ENCODE data around the gene ITGAE. TPM values are rescaled to one million over a fixed set of nuclear protein-coding genes. Genes with fewer than 3 reads are reported as not detected.
"Not testable (repeated sequence)": the region's sequence is repeated elsewhere in the genome, so short reads cannot be mapped to it uniquely, and the experiment has no call there.

ITGAE gene
- polyA plus RNA-seq, 2 of the 4 experiments (the other 2 are of a cell fraction): 154 to 156 TPM

DNA sequence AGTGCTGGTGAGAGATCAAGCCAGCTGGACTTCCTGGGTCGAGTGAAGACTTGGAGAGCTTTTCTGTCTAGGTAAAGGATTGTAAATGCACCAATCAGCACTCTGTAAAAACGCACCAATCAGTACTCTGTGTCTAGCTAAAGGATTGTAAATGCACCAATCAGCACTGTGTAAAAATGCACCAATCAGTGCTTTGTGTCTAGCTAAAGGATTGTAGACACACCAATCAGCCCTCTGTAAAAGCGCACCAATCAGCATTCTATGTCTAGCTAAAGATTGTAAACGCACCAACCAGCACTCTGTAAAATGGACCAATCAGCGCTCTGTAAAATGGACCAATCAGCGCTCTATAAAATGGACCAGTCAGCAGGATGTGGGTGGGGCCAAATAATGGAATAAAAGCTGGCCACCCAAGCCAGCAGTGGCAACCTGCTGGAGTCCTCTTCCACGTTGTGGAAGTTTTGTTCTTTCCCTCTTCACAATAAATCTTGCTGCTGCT lies 98.9 kb downstream of the ITGAE start:
- 69% methylated on average over 7 of the region's 7 CpGs for WGBS (ENCODE audit: missing lambda C conversion rate)
- H3K27ac ChIP-seq, H3K4me2 ChIP-seq, POLR2A ChIA-PET, H3K4me1 ChIP-seq, H3K4me3 ChIP-seq, FAIRE-seq, ATAC-seq: not testable (repeated sequence)
- CTCF ChIA-PET: interaction anchor here (1.3 to 4.2 kb wide), 5 partner anchors 11 to 25 kb away, joined by 4 to 15 read pairs (median 5); no protein-coding TSS in a partner anchor
- TF ChIP-seq MAFK (IDR thresholded peaks at IDR 0.05; ENCODE audit: partially characterized antibody): peak; percentile 78
- peak in 1 of 2 experiments; percentile 21 for DNase-seq (ENCODE audit: low read depth in 1 of 2, low spot score in 1 of 2)
- peaks cover 12% of the 10 kb centered on the region for H3K9me3 ChIP-seq

DNA sequence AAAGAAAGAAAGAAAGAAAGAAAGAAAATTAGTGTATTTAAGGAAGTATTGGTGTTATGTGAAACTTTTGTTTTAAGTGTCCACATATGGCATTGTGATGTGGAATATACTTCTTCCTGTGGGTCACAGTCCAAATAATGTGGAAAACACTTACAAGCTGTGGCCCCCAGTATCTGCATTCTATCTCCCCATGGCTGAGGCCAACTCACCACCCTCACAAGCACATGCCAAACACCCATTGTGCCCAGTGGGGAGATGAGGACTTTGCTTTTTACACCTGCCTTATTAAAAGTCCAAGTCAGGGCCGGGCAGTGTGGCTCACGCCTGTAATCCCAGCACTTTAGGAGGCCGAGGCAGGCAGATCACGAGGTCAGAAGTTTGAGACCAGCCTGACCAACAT lies 101.0 kb downstream of the ITGAE start:
- Histone ChIP-seq H3K4me1 (peaks cover 3% of the 10 kb centered on the region; the same call in 2 of the 3 replicates), H3K4me3 (no peak overlapping the region), H3K9me3 (peaks cover 12% of the 10 kb centered on the region), H3K27ac (no peak overlapping the region), H3K4me2 (no peak overlapping the region)
- ChIA-PET CTCF (interaction anchor here (0.6 to 4.2 kb wide), 7 partner anchors 17 to 936 kb away, joined by 3 to 15 read pairs (median 3); no protein-coding TSS in a partner anchor), POLR2A (interaction anchor here (1.1 kb wide), 1 partner anchor 10 kb away, joined by 3 read pairs; no protein-coding TSS in a partner anchor)
- ATAC-seq (no peak), FAIRE-seq (no peak), DNase-seq (ENCODE audit: low read depth in 1 of 2, low spot score in 1 of 2) (no peak)
- no peak for TF ChIP-seq MYC (IDR thresholded peaks at IDR 0.05; ENCODE audit: borderline replicate concordance, low read length)
- no peak for TF ChIP-seq TFCP2L1 (CRISPR knock-in tag; IDR thresholded peaks at IDR 0.05)
- no peak for TF ChIP-seq KDM5A (IDR thresholded peaks at IDR 0.05)
- no peak for TF ChIP-seq ZC3H11A (IDR thresholded peaks at IDR 0.05)
- TF ChIP-seq NFE2L2 (conservative IDR thresholded peaks at IDR 0.05; ENCODE audit: low read length): no peak
- TF ChIP-seq MAFK (IDR thresholded peaks at IDR 0.05; ENCODE audit: partially characterized antibody): no peak
- TF ChIP-seq RCOR1 (IDR thresholded peaks at IDR 0.05; ENCODE audit: low read depth, low read length): no peak
- TF ChIP-seq, protein P1, sequence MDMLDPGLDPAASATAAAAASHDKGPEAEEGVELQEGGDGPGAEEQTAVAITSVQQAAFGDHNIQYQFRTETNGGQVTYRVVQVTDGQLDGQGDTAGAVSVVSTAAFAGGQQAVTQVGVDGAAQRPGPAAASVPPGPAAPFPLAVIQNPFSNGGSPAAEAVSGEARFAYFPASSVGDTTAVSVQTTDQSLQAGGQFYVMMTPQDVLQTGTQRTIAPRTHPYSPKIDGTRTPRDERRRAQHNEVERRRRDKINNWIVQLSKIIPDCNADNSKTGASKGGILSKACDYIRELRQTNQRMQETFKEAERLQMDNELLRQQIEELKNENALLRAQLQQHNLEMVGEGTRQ (IDR thresholded peaks at IDR 0.05): no peak
- no peak for TF ChIP-seq NPAS2 (CRISPR knock-in tag; IDR thresholded peaks at IDR 0.05; ENCODE audit: borderline replicate concordance)
- TF ChIP-seq RARB (CRISPR knock-in tag; IDR thresholded peaks at IDR 0.05): no peak
- TF ChIP-seq BHLHE40 (IDR thresholded peaks at IDR 0.05; ENCODE audit: low read depth, low read length): no peak
- 93% methylated on average over 4 of the region's 4 CpGs for WGBS (ENCODE audit: missing lambda C conversion rate)

DNA sequence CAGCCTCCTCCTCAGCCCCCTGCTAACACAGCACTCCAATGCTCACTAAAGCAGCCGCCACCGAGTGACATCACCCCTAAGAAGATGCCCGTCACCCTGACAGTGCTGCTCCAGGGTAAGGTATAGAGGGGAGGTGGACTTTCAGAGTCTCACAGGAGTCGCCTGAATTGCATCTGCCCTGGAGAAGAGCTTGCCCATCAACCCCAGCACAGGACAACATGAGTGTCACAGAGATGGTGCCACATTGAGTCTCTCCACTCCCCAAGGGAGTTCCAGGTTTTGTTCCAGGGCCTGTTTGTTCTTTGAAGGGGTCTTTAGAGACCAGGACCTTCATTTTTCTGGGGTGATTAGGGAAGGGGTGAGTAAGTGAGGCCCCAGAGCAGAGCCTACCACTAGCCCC lies 102.8 kb downstream of the ITGAE start:
- ChIA-PET POLR2A (no interaction called here), CTCF (interaction anchor here (0.7 to 1.6 kb wide), 3 partner anchors 10 to 580 kb away, joined by 3 to 4 read pairs (median 3); no protein-coding TSS in a partner anchor)
- FAIRE-seq: no peak
- WGBS (ENCODE audit: missing lambda C conversion rate): 78% methylated on average over 4 of the region's 4 CpGs
- no peak for ATAC-seq
- TF ChIP-seq SMC3 (IDR thresholded peaks at IDR 0.05) (no peak), FOSB (CRISPR knock-in tag; IDR thresholded peaks at IDR 0.05) (no peak), EHF (CRISPR knock-in tag; IDR thresholded peaks at IDR 0.05) (no peak), RAD21 (conservative IDR thresholded peaks at IDR 0.05 in 1 of 2, IDR thresholded peaks at IDR 0.05 in 1 of 2) (no peak)
- TF ChIP-seq, protein P2, sequence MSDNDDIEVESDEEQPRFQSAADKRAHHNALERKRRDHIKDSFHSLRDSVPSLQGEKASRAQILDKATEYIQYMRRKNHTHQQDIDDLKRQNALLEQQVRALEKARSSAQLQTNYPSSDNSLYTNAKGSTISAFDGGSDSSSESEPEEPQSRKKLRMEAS (IDR thresholded peaks at IDR 0.05): no peak
- no peak overlapping the region for H3K4me3 ChIP-seq
- DNase-seq (ENCODE audit: low read depth in 1 of 2, low spot score in 1 of 2): no peak
- no peak overlapping the region for H3K4me2 ChIP-seq
- H3K27ac ChIP-seq: no peak overlapping the region
- peaks cover 8% of the 10 kb centered on the region; the same call in 2 of the 3 replicates for H3K4me1 ChIP-seq
- H3K9me3 ChIP-seq: peaks cover 12% of the 10 kb centered on the region

DNA sequence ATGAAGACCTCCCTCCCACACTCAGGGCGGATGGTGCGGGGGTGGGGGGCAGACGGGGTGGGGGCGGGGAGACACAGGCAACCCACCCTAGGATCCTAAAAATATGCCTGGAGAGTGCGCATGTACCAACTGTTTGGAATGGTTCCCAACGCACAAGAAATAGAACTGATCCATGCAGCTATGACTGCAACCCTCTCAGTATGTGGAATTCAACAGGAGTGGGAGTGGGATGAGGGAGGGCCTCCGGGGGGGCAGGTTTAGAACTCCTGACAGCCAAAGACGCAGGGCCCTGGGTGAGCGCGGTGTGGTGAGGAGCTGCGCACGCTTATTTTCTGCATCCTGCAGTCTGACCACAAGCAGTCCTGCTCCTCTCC lies 103.9 kb downstream of the ITGAE start:
- POLR2A ChIA-PET: interaction anchor here (1.7 kb wide), 1 partner anchor 29 kb away, joined by 10 read pairs; the partner anchor contains the start of genes EMC6 and TAX1BP3
- FAIRE-seq (no peak), ATAC-seq (no peak), DNase-seq (ENCODE audit: low read depth in 1 of 2, low spot score in 1 of 2) (no peak)
- CTCF ChIA-PET: interaction anchor here (1.2 to 2.1 kb wide), 3 partner anchors 14 to 26 kb away, joined by 3 to 6 read pairs (median 5); partner anchors contain the start of gene HASPIN
- TF ChIP-seq EHF (CRISPR knock-in tag; IDR thresholded peaks at IDR 0.05): no peak
- no peak for TF ChIP-seq KDM1A (IDR thresholded peaks at IDR 0.05; ENCODE audit: low read depth)
- no peak for TF ChIP-seq JUNB (IDR thresholded peaks at IDR 0.05)
- no peak for TF ChIP-seq NR3C1 (IDR thresholded peaks at IDR 0.05)
- H3K9me3 ChIP-seq: peaks cover 12% of the 10 kb centered on the region
- no peak overlapping the region for H3K27ac ChIP-seq
- H3K4me2 ChIP-seq: no peak overlapping the region
- peaks cover 8% of the 10 kb centered on the region; the same call in 2 of the 3 replicates for H3K4me1 ChIP-seq
- no peak overlapping the region for H3K4me3 ChIP-seq
- WGBS (ENCODE audit: missing lambda C conversion rate): 81% methylated on average over 8 of the region's 12 CpGs

Measured in A549 (cell line).